Chondrocyte (in vitro differentiated cells): ENCODE measurements around the gene LGALS14. TPM values are rescaled to one million over a fixed set of nuclear protein-coding genes. Genes with fewer than 3 reads are reported as not detected.

Source experiments
- DNase-seq: peaks from one replicate; pipeline ENCODE4 v3.0.0; 2021; ENCODE audit warnings: mixed read lengths, low spot score
- H3K27ac Mint-ChIP-seq: one replicate; pipeline ENCODE4 v1.8.0; 2021; ENCODE audit warnings: mild to moderate bottlenecking, moderate library complexity, mixed read lengths; ENCODE audit not compliant: unreplicated experiment
- H3K27me3 Mint-ChIP-seq: 2 replicates; pipeline ENCODE4 v1.8.0; 2021; ENCODE audit warnings: low read depth, mixed read lengths
- H3K36me3 Mint-ChIP-seq: 2 replicates; pipeline ENCODE4 v1.8.0; 2021; ENCODE audit warnings: low read depth, mixed read lengths
- H3K4me1 Mint-ChIP-seq: 2 replicates; pipeline ENCODE4 v1.8.0; 2021; ENCODE audit warnings: low read depth, mild to moderate bottlenecking, mixed read lengths
- H3K4me3 Mint-ChIP-seq: one replicate; pipeline ENCODE4 v1.8.0; 2021; ENCODE audit warnings: mild to moderate bottlenecking, moderate library complexity, mixed read lengths; ENCODE audit not compliant: unreplicated experiment
- H3K9me3 Mint-ChIP-seq: 2 replicates; pipeline ENCODE4 v1.8.0; 2021; ENCODE audit warnings: low read depth, mixed read lengths
- CTCF ChIP-seq: fragments of 200-600 bp; sonication (generic); IDR thresholded peaks from 2 replicates; pipeline ENCODE4 v1.5.0; 2021; ENCODE audit warnings: antibody characterized with exemption, mild to moderate bottlenecking, moderate library complexity
- total RNA-seq: library from RNA; stranded (reverse); gene quantifications from 3 replicates; pipeline ENCODE4 v1.2.1, GENCODE V29; 2021

LGALS14 gene
- total RNA-seq, 1 donor from 2014 or later: not detected

GRCh38 chr19:39728040-39728439, 23.8 kb downstream of the LGALS14 start:
- Mint-ChIP-seq H3K27ac (no peak overlapping the region), H3K4me3 (no peak overlapping the region), H3K36me3 (no peaks in the 10 kb centered on the region), H3K4me1 (no peaks in the 10 kb centered on the region), H3K27me3 (peaks cover 13% of the 10 kb centered on the region), H3K9me3 (peaks cover under 1% of the 10 kb centered on the region)
- TF ChIP-seq CTCF: no peak
- no peak for DNase-seq

GRCh38 chr19:39729594-39729993, 25.3 kb downstream of the LGALS14 start:
- no peak for TF ChIP-seq CTCF
- H3K4me1 Mint-ChIP-seq: no peaks in the 10 kb centered on the region
- no peak overlapping the region for H3K27ac Mint-ChIP-seq
- H3K36me3 Mint-ChIP-seq: no peaks in the 10 kb centered on the region
- peaks cover 15% of the 10 kb centered on the region for H3K27me3 Mint-ChIP-seq
- no peak overlapping the region for H3K4me3 Mint-ChIP-seq
- no peak for DNase-seq
- H3K9me3 Mint-ChIP-seq: peaks cover 7% of the 10 kb centered on the region

- H3K4me1 Mint-ChIP-seq: no peaks in the 10 kb centered on the region
- DNase-seq: no peak
- no peak for TF ChIP-seq CTCF
- H3K9me3 Mint-ChIP-seq: peaks cover 7% of the 10 kb centered on the region
- no peaks in the 10 kb centered on the region for H3K36me3 Mint-ChIP-seq
- H3K27ac Mint-ChIP-seq: no peak overlapping the region
- peaks cover 15% of the 10 kb centered on the region for H3K27me3 Mint-ChIP-seq
- no peak overlapping the region for H3K4me3 Mint-ChIP-seq
Measured at GRCh38 chr19:39731685-39732084, 27.4 kb downstream of the LGALS14 start.

- Mint-ChIP-seq H3K4me3 (no peak overlapping the region), H3K27me3 (peaks cover 16% of the 10 kb centered on the region), H3K9me3 (peaks cover 7% of the 10 kb centered on the region), H3K4me1 (no peaks in the 10 kb centered on the region), H3K27ac (no peak overlapping the region), H3K36me3 (no peaks in the 10 kb centered on the region)
- DNase-seq: no peak
- TF ChIP-seq CTCF: no peak
Measured at GRCh38 chr19:39733841-39734240, 29.6 kb downstream of the LGALS14 start.

DNA sequence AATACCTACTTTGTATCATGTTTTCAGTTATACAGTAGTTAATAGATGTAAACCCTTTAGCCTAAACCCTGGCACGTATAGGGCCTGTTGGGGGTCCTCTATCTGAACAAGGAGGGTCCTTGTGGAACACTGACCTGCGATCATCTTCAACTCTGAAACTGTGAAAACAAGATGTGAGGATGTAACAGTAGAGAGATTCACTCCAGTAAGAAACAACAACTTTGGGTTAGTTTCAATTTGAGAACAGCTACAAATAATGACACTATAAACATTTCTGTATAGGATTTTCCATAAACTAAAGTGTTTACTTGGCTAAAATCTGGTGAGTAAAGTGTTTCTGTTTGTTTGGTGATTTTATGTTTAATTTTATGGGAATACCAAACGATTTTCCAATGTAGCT, 31.4 kb downstream of the LGALS14 start:
- DNase-seq: no peak
- Mint-ChIP-seq H3K36me3 (no peaks in the 10 kb centered on the region), H3K27ac (no peak overlapping the region), H3K4me3 (no peak overlapping the region), H3K9me3 (peaks cover 7% of the 10 kb centered on the region), H3K4me1 (no peaks in the 10 kb centered on the region), H3K27me3 (peaks cover 19% of the 10 kb centered on the region)
- TF ChIP-seq CTCF: no peak
